NB4 (cell line): ENCODE data around the gene MBOAT1.

Experiments
- MYC ChIP-seq: IDR thresholded peaks from 2 replicates; pipeline ENCODE4 v1.6.1; 2011; ENCODE audit warnings: low read depth, low read length
- POLR2A ChIP-seq: IDR thresholded peaks from 2 replicates; pipeline ENCODE4 v1.6.1; 2011; ENCODE audit warnings: mild to moderate bottlenecking; ENCODE audit not compliant: insufficient read length; ENCODE audit errors: extremely low read depth
- TF ChIP-seq, protein P1 (sequence below): IDR thresholded peaks from one replicate; pipeline ENCODE4 v1.5.1; 2012; ENCODE audit warnings: low read depth, low read length
- TF ChIP-seq, protein P2 (sequence below): IDR thresholded peaks from 2 replicates; pipeline ENCODE4 v1.6.1; 2011; ENCODE audit warnings: low read depth, low read length

DNA sequence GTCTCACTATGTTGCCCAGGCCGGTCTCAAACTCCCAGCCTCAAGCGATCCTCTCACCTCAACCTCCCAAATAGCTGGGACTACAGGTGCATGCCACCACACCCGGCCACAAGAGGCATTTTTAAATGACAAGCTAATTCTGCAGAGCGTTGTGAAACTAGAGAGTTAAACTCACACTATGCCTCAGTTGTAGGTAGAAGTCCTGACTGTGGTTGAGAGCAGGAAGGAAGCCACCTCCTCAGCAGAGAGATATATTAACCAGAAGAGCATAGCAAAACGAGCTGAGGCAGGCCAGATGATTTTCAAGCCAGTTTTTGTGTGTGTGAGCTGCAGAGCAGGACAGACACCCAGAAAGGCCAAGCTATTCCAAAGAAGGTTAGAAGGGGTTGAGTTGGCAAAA, 150.3 kb downstream of the MBOAT1 start:
- TF ChIP-seq, protein P1, sequence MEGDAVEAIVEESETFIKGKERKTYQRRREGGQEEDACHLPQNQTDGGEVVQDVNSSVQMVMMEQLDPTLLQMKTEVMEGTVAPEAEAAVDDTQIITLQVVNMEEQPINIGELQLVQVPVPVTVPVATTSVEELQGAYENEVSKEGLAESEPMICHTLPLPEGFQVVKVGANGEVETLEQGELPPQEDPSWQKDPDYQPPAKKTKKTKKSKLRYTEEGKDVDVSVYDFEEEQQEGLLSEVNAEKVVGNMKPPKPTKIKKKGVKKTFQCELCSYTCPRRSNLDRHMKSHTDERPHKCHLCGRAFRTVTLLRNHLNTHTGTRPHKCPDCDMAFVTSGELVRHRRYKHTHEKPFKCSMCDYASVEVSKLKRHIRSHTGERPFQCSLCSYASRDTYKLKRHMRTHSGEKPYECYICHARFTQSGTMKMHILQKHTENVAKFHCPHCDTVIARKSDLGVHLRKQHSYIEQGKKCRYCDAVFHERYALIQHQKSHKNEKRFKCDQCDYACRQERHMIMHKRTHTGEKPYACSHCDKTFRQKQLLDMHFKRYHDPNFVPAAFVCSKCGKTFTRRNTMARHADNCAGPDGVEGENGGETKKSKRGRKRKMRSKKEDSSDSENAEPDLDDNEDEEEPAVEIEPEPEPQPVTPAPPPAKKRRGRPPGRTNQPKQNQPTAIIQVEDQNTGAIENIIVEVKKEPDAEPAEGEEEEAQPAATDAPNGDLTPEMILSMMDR, result no peak
- TF ChIP-seq MYC (no peak), POLR2A (no peak)
- TF ChIP-seq, protein P2, sequence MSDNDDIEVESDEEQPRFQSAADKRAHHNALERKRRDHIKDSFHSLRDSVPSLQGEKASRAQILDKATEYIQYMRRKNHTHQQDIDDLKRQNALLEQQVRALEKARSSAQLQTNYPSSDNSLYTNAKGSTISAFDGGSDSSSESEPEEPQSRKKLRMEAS, result no peak
